Measurements from ENCODE around the gene ASB11.

The ASB11 gene

GRCh38 chrX:15328821-15329220, 13.4 kb upstream of the ASB11 start:
- ChIA-PET POLR2A (no interaction called here), CTCF (interaction anchor here (0.5 to 1.2 kb wide), 2 partner anchors 15 to 236 kb away, joined by 4 to 8 read pairs; no protein-coding TSS in a partner anchor)
- no peak overlapping the region for H3K27ac ChIP-seq (ENCODE audit: extremely low read depth, low read depth, low read length)
- no peak overlapping the region for H3K4me3 ChIP-seq (ENCODE audit: low read depth, low read length)
- no peaks in the 10 kb centered on the region for H3K4me1 ChIP-seq (ENCODE audit: control insufficient read depth, insufficient read depth, low read length)
- TF ChIP-seq ZNF837 (tag by site-specific recombination; IDR thresholded peaks at IDR 0.05): no peak
- no peak for TF ChIP-seq ZSCAN23 (tag by site-specific recombination; IDR thresholded peaks at IDR 0.05)
- no peak for TF ChIP-seq ZNF132 (tag by site-specific recombination; IDR thresholded peaks at IDR 0.05; ENCODE audit: borderline replicate concordance)
- H3K9me3 ChIP-seq (ENCODE audit: control insufficient read depth, insufficient read depth, low read depth, low read length): no peaks in the 10 kb centered on the region
- H3K36me3 ChIP-seq (ENCODE audit: control insufficient read depth in 2 of 2, insufficient read depth in 1 of 2, low read length in 2 of 2): peaks cover 15 to 33% of the 10 kb centered on the region in 2 experiments

GRCh38 chrX:15328131-15328530, 12.7 kb upstream of the ASB11 start:
- CTCF ChIA-PET: interaction anchor here (0.5 kb wide), 1 partner anchor 15 kb away, joined by 4 read pairs; no protein-coding TSS in a partner anchor

GRCh38 chrX:15322472-15322871, 7.0 kb upstream of the ASB11 start:
- CTCF ChIA-PET: interaction anchor here (1.6 kb wide), 1 partner anchor 22 kb away, joined by 9 read pairs; no protein-coding TSS in a partner anchor
- TF ChIP-seq ZNF747 (tag by site-specific recombination; IDR thresholded peaks at IDR 0.05) (no peak), ZNF140 (tag by site-specific recombination; IDR thresholded peaks at IDR 0.05) (no peak), SCRT2 (tag by site-specific recombination; IDR thresholded peaks at IDR 0.05) (no peak), ZNF416 (tag by site-specific recombination; IDR thresholded peaks at IDR 0.05) (no peak), ZEB2 (tag by site-specific recombination; IDR thresholded peaks at IDR 0.05) (no peak), ZNF24 (tag by site-specific recombination; IDR thresholded peaks at IDR 0.05) (no peak)
- H3K4me1 ChIP-seq (ENCODE audit: control insufficient read depth, insufficient read depth, low read length): no peaks in the 10 kb centered on the region
- H3K9me3 ChIP-seq (ENCODE audit: control insufficient read depth, insufficient read depth, low read depth, low read length): no peaks in the 10 kb centered on the region
- H3K27ac ChIP-seq (ENCODE audit: extremely low read depth, low read depth, low read length): no peak overlapping the region
- no peak overlapping the region for H3K4me3 ChIP-seq (ENCODE audit: low read depth, low read length)
- POLR2A ChIA-PET: no interaction called here
- H3K36me3 ChIP-seq (ENCODE audit: control insufficient read depth in 2 of 2, insufficient read depth in 1 of 2, low read length in 2 of 2): peaks cover 8 to 29% of the 10 kb centered on the region in 2 experiments

More at GRCh38 chrX:15328131-15328530, 12.7 kb upstream of the ASB11 start:
- Histone ChIP-seq H3K27ac (ENCODE audit: extremely low read depth, low read depth, low read length) (no peak overlapping the region), H3K36me3 (ENCODE audit: control insufficient read depth in 2 of 2, insufficient read depth in 1 of 2, low read length in 2 of 2) (peaks cover 11 to 35% of the 10 kb centered on the region in 2 experiments), H3K9me3 (ENCODE audit: control insufficient read depth, insufficient read depth, low read depth, low read length) (no peaks in the 10 kb centered on the region), H3K4me3 (ENCODE audit: low read depth, low read length) (no peak overlapping the region), H3K4me1 (ENCODE audit: control insufficient read depth, insufficient read depth, low read length) (no peaks in the 10 kb centered on the region)
- TF ChIP-seq ZNF239 (tag by site-specific recombination; IDR thresholded peaks at IDR 0.05): no peak
- TF ChIP-seq ZNF366 (tag by site-specific recombination; conservative IDR thresholded peaks at IDR 0.05): no peak
- no peak for TF ChIP-seq ZSCAN5A (tag by site-specific recombination; IDR thresholded peaks at IDR 0.05)
- no peak for TF ChIP-seq ZFP3 (tag by site-specific recombination; IDR thresholded peaks at IDR 0.05; ENCODE audit: low read depth)
- no peak for TF ChIP-seq ZNF214 (tag by site-specific recombination; IDR thresholded peaks at IDR 0.05; ENCODE audit: borderline replicate concordance)
- no peak for TF ChIP-seq ZNF623 (tag by site-specific recombination; IDR thresholded peaks at IDR 0.05)
- TF ChIP-seq ZNF169 (tag by site-specific recombination; IDR thresholded peaks at IDR 0.05): no peak
- TF ChIP-seq ZNF571 (tag by site-specific recombination; IDR thresholded peaks at IDR 0.05): no peak
- POLR2A ChIA-PET: no interaction called here

- CTCF ChIA-PET: interaction anchor here (1.6 kb wide), 1 partner anchor 22 kb away, joined by 9 read pairs; no protein-coding TSS in a partner anchor
- peaks cover 8 to 29% of the 10 kb centered on the region in 2 experiments for H3K36me3 ChIP-seq (ENCODE audit: control insufficient read depth in 2 of 2, insufficient read depth in 1 of 2, low read length in 2 of 2)
- TF ChIP-seq RBAK (tag by site-specific recombination; IDR thresholded peaks at IDR 0.05) (no peak), ZNF133 (tag by site-specific recombination; IDR thresholded peaks at IDR 0.05) (no peak), ZNF623 (tag by site-specific recombination; IDR thresholded peaks at IDR 0.05) (no peak), ZNF280D (tag by site-specific recombination; IDR thresholded peaks at IDR 0.05) (no peak), ZNF585B (tag by site-specific recombination; IDR thresholded peaks at IDR 0.05) (no peak), ZNF645 (tag by site-specific recombination; IDR thresholded peaks at IDR 0.05) (no peak)
- POLR2A ChIA-PET: no interaction called here
- no peaks in the 10 kb centered on the region for H3K4me1 ChIP-seq (ENCODE audit: control insufficient read depth, insufficient read depth, low read length)
- H3K9me3 ChIP-seq (ENCODE audit: control insufficient read depth, insufficient read depth, low read depth, low read length): no peaks in the 10 kb centered on the region
- no peak overlapping the region for H3K27ac ChIP-seq (ENCODE audit: extremely low read depth, low read depth, low read length)
- H3K4me3 ChIP-seq (ENCODE audit: low read depth, low read length): no peak overlapping the region
Observed at GRCh38 chrX:15322072-15322471, 6.6 kb upstream of the ASB11 start.
